Measurements from ENCODE around the gene HCRTR1.
A peak's percentile ranks its signal among the peaks of the same experiment; 100 is the strongest.

Gene HCRTR1

GRCh38 chr1:31626223-31627207 is 9.0 kb downstream of the HCRTR1 start:
- DNase-seq (ENCODE audit: low read depth in 2 of 2), result no peak

- DNase-seq (ENCODE audit: low read depth in 2 of 2), result no peak
Measured at GRCh38 chr1:31627301-31627929, 9.9 kb downstream of the HCRTR1 start.

GRCh38 chr1:31627930-31628559 is 10.6 kb downstream of the HCRTR1 start:
- DNase-seq (ENCODE audit: low read depth in 2 of 2), result no peak

GRCh38 chr1:31628931-31629556 is 11.6 kb downstream of the HCRTR1 start:
- DNase-seq (ENCODE audit: low read depth in 2 of 2), result no peak

- DNase-seq (ENCODE audit: low read depth in 2 of 2), result no peak
Measured at GRCh38 chr1:31632649-31633048, 15.2 kb downstream of the HCRTR1 start.

- DNase-seq (ENCODE audit: low read depth in 2 of 2), result no peak
Measured at GRCh38 chr1:31633117-31633516, 15.6 kb downstream of the HCRTR1 start.

GRCh38 chr1:31637915-31638673 is 20.6 kb downstream of the HCRTR1 start:
- DNase-seq (ENCODE audit: low read depth in 2 of 2), result no peak

GRCh38 chr1:31639543-31639942 is 22.1 kb downstream of the HCRTR1 start:
- no peak for DNase-seq (ENCODE audit: low read depth in 2 of 2)

GRCh38 chr1:31640179-31640578 is 22.7 kb downstream of the HCRTR1 start:
- DNase-seq (ENCODE audit: low read depth in 2 of 2), result no peak

- DNase-seq (ENCODE audit: low read depth in 2 of 2), result no peak
Measured at GRCh38 chr1:31640964-31641363, 23.5 kb downstream of the HCRTR1 start.

GRCh38 chr1:31642366-31642765 is 24.9 kb downstream of the HCRTR1 start:
- DNase-seq (ENCODE audit: low read depth in 2 of 2), result no peak

- DNase-seq (ENCODE audit: low read depth in 2 of 2), result no peak
Measured at GRCh38 chr1:31642897-31643296, 25.4 kb downstream of the HCRTR1 start.

- DNase-seq (ENCODE audit: low read depth in 2 of 2), result no peak
Measured at GRCh38 chr1:31643976-31644559, 26.6 kb downstream of the HCRTR1 start.

- peak; percentile 98 for DNase-seq (ENCODE audit: low read depth in 2 of 2)
Measured at GRCh38 chr1:31644560-31645273, 27.2 kb downstream of the HCRTR1 start, which contains the start of gene PEF1. Gene PEF1 (minus strand): TSS chr1:31644876. CDS start chr1:31644864, 12 bp downstream.

GRCh38 chr1:31645274-31645568 is 27.7 kb downstream of the HCRTR1 start:
- DNase-seq (ENCODE audit: low read depth in 2 of 2), result no peak

- no peak for DNase-seq (ENCODE audit: low read depth in 2 of 2)
Measured at GRCh38 chr1:31646259-31646960, 28.9 kb downstream of the HCRTR1 start.

GRCh38 chr1:31647106-31647505 is 29.6 kb downstream of the HCRTR1 start:
- DNase-seq (ENCODE audit: low read depth in 2 of 2), result no peak

GRCh38 chr1:31648190-31648589 is 30.7 kb downstream of the HCRTR1 start:
- no peak for DNase-seq (ENCODE audit: low read depth in 2 of 2)

GRCh38 chr1:31648641-31649357 is 31.3 kb downstream of the HCRTR1 start:
- DNase-seq (ENCODE audit: low read depth in 2 of 2), result no peak

All from stimulated activated CD8-positive, alpha-beta memory T cell treated with anti-CD3 and anti-CD28 coated beads, Interleukin-15, amount 100 ng/mL, for 48 hours (primary cell).